Subcutaneous adipose tissue (tissue), 4 donors: ENCODE measurements around the gene GRIN2D. TPM values are rescaled to one million over a fixed set of nuclear protein-coding genes. Genes with fewer than 3 reads are reported as not detected.

Experiments
- total RNA-seq, 4 donors: library from RNA; depleted of rRNA; stranded (reverse); fragments of >200 nt; gene quantifications; one replicate each; pipeline ENCODE4 v1.1.0, GENCODE V29; 2016
- TF ChIP-seq, protein P1 (sequence below): fragments of 450-650 bp; IDR thresholded peaks from one replicate; pipeline ENCODE4 v1.5.1; 2016; ENCODE audit warnings: low read depth, mild to moderate bottlenecking, control low read depth, antibody characterized with exemption, moderate library complexity

Gene GRIN2D
- total RNA-seq, 4 donors from 2014 or later: 0.16 to 1.0 (median 0.31) TPM

DNA sequence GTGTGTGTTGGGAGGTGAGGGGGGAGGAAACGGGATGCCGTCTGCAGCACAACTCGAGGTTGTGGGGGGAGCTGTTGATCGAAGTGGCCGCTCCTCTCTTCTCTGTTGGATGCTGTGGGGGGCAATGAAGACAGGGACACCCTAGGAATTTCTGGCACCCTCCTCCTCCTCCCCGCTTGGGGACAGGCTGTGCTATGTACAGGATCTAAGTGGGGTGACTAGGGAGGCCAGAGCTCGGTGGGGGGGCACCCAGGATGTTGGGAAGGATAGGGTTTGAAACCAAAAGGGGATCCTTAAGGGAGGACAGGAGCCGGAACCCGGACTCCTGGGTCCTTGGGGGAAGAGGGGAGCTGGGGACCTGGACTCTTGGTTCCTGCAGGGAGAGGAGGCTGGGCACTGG is 2.0 kb downstream of the GRIN2D start:
- TF ChIP-seq, protein P1, sequence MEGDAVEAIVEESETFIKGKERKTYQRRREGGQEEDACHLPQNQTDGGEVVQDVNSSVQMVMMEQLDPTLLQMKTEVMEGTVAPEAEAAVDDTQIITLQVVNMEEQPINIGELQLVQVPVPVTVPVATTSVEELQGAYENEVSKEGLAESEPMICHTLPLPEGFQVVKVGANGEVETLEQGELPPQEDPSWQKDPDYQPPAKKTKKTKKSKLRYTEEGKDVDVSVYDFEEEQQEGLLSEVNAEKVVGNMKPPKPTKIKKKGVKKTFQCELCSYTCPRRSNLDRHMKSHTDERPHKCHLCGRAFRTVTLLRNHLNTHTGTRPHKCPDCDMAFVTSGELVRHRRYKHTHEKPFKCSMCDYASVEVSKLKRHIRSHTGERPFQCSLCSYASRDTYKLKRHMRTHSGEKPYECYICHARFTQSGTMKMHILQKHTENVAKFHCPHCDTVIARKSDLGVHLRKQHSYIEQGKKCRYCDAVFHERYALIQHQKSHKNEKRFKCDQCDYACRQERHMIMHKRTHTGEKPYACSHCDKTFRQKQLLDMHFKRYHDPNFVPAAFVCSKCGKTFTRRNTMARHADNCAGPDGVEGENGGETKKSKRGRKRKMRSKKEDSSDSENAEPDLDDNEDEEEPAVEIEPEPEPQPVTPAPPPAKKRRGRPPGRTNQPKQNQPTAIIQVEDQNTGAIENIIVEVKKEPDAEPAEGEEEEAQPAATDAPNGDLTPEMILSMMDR: no peak

DNA sequence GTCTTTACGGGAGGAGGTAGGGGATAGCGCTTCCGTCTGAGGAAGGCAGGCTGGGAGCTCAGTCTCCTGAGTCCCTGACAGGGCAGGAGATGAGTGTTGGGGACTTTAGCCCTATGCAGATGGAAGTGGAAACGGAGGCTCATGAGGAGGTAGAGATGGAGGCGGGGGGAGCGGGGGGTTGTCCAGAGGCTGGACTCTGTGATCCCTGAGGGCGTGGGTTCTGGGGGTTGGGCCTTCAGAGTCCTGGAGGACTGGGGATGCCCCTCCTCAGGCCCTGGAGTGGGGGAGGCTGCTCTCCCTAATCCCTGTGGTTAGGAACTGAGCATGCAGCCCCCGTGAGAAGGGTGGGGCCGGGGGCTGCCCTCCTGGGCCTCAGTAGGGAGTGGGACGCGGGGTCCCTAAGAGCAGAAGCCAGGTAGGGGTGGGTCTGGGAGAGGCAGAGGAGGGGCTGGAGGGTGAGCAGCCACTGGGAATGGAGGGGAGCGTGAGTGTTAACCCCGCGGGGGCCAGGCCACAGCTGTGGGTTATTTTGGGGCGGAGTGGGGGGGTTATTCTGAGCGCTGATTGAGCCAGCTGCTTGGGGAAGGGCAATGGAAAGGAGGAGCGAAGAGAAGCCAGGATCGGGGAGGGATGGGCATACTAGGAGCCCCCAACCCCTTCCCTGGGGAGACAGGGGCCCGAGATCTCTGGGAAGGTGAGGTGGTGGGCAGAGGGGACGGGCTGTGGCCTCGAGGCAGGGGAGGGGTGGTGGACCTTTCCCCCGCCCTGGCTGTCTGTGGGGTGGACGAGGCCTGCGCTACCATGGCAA is 2.8 kb downstream of the GRIN2D start:
- TF ChIP-seq, protein P1: no peak

DNA sequence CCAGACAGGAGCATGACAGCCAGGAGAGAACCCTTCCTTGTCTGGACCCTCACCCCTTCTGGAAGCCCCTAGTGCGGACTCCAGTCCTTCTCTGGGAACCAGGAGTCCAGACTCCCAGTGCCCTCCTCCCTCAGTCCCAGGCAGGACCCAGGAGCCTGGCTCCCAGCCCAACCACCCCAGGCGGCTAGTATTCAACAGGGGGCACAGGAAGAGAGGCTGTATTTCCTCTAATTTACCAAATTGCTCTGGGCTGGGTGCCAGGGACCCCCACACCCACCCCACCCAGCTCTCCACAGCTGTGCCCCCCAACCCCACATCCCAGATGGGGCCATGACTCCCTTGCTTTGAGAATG is 3.3 kb downstream of the GRIN2D start:
- TF ChIP-seq, protein P1: no peak

DNA sequence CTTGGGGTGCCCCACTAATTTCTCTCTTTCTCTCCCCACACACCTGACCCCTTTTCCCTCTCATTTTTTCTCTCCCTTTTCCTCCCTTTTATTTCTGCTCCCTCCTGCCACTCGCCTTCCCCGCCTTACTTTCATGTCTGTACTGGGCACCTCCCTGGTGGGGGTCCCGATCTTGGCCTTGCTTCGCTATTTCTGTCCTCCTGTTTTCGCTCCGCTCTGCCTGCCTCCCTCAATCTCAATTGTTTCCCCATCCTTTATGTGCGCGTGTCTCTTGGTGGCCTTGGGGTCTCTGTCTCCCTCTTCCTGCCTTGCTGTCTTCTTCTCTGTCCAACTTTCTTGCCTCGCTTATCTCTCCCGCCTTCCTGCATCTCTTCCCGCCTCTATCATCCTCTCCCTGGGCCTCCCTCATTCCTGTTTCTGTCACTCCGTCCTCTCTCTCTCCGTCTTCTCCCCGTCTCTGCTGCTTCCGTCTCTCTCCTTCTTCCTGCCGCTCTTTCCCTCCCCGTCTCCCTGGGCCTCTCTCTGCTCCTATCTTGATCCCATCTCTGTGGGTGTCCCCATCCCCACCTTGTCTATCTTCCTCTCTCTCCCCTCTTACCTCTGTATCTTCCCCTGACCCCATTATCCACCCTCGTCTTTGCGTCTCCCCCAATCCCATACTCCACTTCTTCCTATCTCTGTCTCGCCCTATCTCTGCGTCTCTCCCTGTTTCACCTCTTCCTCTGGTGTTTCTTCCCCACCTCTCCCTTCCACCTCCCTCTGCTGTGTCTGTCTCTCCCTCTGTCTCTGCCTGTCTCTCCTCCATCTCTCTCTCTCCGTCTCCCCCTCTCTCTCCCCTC is 4.0 kb downstream of the GRIN2D start:
- TF ChIP-seq, protein P1: no peak

DNA sequence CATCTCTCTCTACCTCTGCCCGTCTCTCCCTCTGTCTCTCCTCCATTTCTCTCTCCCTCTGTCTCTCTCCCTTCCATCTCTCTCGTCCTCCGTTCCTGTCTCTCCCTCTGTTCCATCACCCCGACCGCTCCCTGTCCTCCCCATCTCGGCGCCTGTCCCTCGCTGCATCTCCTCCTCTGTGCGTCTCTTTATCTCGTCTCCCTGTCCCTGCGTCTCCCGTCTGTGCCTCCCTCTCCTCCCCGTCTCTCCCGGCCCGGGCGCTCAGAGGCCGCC is 4.6 kb downstream of the GRIN2D start:
- TF ChIP-seq, protein P1: no peak

DNA sequence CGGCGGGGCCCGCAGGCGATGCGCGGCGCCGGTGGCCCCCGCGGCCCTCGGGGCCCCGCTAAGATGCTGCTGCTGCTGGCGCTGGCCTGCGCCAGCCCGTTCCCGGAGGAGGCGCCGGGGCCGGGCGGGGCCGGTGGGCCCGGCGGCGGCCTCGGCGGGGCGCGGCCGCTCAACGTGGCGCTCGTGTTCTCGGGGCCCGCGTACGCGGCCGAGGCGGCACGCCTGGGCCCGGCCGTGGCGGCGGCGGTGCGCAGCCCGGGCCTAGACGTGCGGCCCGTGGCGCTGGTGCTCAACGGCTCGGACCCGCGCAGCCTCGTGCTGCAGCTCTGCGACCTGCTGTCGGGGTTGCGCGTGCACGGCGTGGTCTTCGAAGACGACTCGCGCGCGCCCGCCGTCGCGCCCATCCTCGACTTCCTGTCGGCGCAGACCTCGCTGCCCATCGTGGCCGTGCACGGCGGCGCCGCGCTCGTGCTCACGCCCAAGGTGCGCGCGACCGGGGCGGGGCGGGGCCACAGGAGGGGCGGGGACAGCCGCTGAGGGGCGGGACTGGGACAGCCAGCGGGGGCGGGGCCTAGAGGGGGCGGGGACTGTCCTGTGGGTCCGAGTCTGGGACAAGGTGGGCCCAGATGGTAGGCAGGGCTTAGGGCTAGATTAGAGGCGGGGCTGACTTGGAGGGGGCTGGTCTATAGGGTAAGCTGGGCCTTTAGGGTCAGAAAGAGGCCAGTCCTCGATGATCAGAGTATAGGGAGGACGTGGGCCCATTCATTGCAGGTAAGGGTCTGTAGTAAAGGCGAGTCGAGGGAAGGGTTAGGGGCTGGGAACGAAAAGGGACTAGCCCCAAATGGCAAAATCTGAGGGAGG is 5.1 kb downstream of the GRIN2D start:
- TF ChIP-seq, protein P1: no peak
